ENCODE data around the gene ENTR1.

DNA sequence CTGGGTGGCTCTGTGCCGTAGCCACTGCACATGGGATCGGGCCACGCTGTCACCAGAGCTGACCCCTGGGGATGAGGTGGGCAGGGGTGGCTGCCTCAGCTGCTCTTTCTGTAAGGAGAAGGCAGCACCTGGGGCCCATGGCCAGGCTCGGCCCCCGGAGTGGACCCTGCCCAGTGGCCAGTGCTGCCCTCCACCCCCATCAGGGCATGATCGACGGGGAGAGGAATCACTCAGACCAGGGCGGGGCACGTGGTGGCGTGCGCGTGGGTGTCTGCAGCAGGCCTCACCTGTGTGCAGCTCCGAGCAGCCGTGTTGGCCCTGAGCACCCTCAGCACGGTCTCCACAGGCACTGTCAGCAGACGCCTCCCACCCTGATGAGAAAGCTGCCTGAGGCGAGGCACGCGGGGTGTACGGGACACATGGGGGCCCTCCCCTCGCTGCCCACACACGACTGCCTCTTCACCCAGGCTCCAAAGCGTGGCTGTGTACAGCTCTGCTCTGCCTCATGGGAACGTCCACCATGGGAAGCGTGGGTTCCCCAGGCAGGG, 28.4 kb downstream of the ENTR1 start:
- TF ChIP-seq POLR2A (IDR thresholded peaks at IDR 0.05; ENCODE audit: low read depth, low read length) (peak; percentile 1; the same call in 1 of the 2 replicates), POLR2AphosphoS5 (IDR thresholded peaks at IDR 0.05; ENCODE audit: low read depth, low read length) (0 out of 2 replicates have a peak, but pooled peaks have one; percentile 20), TAF1 (IDR thresholded peaks at IDR 0.05; ENCODE audit: borderline replicate concordance, low read depth, low read length) (no peak)
